Measurements from ENCODE around the gene LEPROT.

Gene LEPROT

DNA sequence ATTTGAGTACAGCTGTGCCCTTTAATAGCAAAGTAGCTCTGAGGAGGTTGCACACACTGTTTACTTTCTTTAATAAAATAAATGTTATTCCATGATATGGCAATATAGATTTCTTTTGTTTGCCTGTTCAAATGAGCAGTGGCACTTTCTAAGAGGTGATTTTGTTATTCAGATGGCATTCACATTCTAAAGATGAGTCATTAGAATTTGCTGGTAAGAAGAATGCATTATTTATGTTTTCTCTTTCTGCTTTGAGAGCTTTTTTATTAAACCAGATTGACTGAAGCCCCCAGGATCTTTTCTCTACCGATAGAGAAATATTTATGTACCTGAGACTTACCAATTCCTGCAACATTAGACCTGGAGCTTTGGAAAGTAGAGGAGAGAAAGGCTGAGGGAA, 11.2 kb upstream of the LEPROT start:
- no peak overlapping the region for H3K27ac Mint-ChIP-seq
- no peaks in the 10 kb centered on the region for H3K36me3 Mint-ChIP-seq (ENCODE audit: low read depth)

DNA sequence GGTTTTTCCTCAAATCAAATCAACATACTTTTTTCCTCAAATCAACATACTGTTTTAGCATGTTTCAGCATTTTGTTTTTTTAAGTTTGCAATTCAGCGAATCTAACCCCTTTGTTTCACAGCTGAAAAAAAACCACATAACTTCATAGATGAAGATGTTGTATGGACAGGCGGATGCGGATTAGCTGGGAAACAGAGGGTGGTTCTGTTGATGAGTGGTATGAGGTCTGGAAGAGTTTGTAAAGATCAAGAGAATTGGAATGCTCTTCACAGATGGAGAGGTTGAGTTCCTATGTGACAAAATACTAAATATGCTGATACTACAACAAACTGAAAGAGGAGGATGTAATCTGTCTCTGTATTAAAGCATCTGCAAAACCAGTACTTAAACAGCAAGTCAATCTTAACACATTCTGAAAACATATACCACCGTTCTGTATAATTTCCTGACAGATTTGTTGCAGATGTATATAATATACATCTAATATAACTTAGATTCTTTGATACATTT, 10.6 kb upstream of the LEPROT start:
- H3K9me3 Mint-ChIP-seq: no peaks in the 10 kb centered on the region
- H3K27me3 Mint-ChIP-seq (ENCODE audit: low read depth, poor library complexity): peaks cover 16% of the 10 kb centered on the region
- no peaks in the 10 kb centered on the region for H3K4me1 Mint-ChIP-seq
- TF ChIP-seq, protein P1, sequence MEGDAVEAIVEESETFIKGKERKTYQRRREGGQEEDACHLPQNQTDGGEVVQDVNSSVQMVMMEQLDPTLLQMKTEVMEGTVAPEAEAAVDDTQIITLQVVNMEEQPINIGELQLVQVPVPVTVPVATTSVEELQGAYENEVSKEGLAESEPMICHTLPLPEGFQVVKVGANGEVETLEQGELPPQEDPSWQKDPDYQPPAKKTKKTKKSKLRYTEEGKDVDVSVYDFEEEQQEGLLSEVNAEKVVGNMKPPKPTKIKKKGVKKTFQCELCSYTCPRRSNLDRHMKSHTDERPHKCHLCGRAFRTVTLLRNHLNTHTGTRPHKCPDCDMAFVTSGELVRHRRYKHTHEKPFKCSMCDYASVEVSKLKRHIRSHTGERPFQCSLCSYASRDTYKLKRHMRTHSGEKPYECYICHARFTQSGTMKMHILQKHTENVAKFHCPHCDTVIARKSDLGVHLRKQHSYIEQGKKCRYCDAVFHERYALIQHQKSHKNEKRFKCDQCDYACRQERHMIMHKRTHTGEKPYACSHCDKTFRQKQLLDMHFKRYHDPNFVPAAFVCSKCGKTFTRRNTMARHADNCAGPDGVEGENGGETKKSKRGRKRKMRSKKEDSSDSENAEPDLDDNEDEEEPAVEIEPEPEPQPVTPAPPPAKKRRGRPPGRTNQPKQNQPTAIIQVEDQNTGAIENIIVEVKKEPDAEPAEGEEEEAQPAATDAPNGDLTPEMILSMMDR (IDR thresholded peaks at IDR 0.05): no peak
- H3K36me3 Mint-ChIP-seq (ENCODE audit: low read depth): no peaks in the 10 kb centered on the region
- H3K27ac Mint-ChIP-seq: no peak overlapping the region
- H3K4me3 Mint-ChIP-seq: no peak overlapping the region
- DNase-seq: no peak

More for the DNA sequence above, 11.2 kb upstream of the LEPROT start:
- peaks cover 16% of the 10 kb centered on the region for H3K27me3 Mint-ChIP-seq (ENCODE audit: low read depth, poor library complexity)
- H3K4me3 Mint-ChIP-seq: no peak overlapping the region
- H3K4me1 Mint-ChIP-seq: no peaks in the 10 kb centered on the region
- TF ChIP-seq, protein P1 (IDR thresholded peaks at IDR 0.05): no peak
- DNase-seq: no peak
- H3K9me3 Mint-ChIP-seq: no peaks in the 10 kb centered on the region

DNA sequence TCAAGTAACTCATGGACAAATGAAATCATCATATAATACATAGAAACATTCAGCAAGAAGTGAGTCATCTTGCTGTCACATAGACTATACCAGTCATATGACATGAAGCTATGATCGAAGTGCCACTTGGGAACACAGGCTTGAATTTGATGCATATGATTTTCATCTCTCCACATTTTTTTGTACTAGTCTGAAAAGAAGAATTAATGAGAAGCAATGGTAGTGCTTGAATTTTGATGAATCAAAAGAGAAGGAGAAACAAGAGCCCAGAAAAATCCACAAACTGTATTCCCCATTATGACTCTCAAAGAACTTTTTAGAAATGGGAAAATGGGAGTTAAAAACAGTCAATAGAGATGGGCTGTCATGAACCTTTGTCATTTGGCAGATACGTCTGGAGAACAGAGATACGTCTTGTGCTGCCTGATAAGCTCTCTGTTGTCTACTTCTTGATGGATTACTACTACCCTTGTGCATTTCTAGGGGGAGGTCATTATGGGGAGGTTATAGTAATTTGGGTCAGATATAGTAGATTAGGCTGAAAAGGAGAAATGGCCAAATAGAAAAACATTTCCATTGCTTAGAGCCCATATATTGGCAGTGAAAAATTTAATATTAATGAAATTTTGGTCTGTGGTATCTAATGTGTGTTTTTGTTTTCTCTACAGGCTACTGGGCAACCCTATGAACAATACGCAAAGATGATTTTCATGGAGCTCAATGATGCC, 8.0 kb upstream of the LEPROT start:
- Mint-ChIP-seq H3K4me1 (no peaks in the 10 kb centered on the region), H3K36me3 (ENCODE audit: low read depth) (no peaks in the 10 kb centered on the region), H3K27me3 (ENCODE audit: low read depth, poor library complexity) (peaks cover 13% of the 10 kb centered on the region), H3K27ac (no peak overlapping the region), H3K9me3 (no peaks in the 10 kb centered on the region), H3K4me3 (no peak overlapping the region)
- TF ChIP-seq, protein P1 (IDR thresholded peaks at IDR 0.05): no peak
- DNase-seq: no peak

DNA sequence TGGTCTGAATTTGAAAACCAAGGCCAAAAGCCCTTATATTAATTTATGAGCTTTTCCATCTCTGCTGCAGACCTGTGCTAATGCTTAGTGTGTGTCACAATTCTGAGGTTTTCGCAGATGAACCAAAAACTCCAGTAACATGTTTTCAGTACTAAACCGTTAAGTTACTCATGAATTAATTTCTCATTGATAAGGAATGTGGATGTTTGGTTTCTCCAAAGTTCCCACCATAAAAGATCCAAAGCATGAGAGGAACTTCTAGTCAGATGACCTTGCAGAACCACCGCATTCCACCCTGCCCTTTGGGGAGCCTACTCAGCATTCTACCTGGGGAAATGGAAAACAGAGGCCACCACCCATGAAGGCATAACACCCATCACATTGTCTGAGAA, 7.5 kb upstream of the LEPROT start:
- H3K27ac Mint-ChIP-seq: no peak overlapping the region
- TF ChIP-seq, protein P1 (IDR thresholded peaks at IDR 0.05): no peak
- H3K36me3 Mint-ChIP-seq (ENCODE audit: low read depth): no peaks in the 10 kb centered on the region
- H3K27me3 Mint-ChIP-seq (ENCODE audit: low read depth, poor library complexity): peaks cover 13% of the 10 kb centered on the region
- no peak overlapping the region for H3K4me3 Mint-ChIP-seq
- no peaks in the 10 kb centered on the region for H3K4me1 Mint-ChIP-seq
- no peaks in the 10 kb centered on the region for H3K9me3 Mint-ChIP-seq
- no peak for DNase-seq

DNA sequence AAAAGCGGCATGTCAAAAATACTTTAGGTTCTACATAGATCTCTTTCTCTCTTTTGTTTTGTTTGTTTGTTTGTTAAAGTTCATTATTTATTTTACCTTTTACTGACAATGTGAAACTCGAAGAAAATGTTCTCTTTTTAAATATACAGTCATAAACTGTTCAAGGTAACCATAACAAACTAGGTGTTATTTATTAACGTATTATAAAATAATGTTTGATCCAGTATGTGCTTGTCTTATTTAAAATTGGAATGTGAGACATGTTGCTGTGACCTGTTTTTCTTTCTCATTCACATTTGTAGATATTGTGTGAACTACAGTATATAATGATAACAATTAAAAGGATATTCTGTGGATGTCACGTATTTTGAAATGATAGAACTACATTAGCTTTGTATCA, 5.9 kb upstream of the LEPROT start:
- Mint-ChIP-seq H3K27ac (no peak overlapping the region), H3K9me3 (peaks cover 9% of the 10 kb centered on the region), H3K4me3 (no peak overlapping the region), H3K36me3 (ENCODE audit: low read depth) (no peaks in the 10 kb centered on the region), H3K27me3 (ENCODE audit: low read depth, poor library complexity) (peaks cover 16% of the 10 kb centered on the region), H3K4me1 (peaks cover 9% of the 10 kb centered on the region)
- TF ChIP-seq, protein P1 (IDR thresholded peaks at IDR 0.05): no peak
- DNase-seq: no peak

DNA sequence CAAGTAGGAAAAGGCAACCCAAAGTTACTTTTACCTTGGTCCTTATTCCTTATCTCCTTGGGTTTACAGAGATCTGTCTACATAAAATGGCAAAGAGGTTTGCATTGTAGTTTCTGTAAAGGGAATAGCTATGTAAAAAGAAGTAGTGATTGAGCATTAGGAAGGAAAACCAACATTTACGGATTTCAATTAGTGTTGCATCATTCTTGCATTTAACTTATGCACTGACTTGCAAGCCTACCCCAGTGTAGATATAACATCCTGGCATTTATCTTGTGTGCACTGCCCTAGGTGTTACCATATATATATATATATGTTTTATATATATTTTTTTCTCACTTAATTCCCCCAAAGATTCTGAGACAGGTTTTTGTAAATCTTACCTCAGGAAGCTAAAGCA, 3.7 kb upstream of the LEPROT start:
- peaks cover 9% of the 10 kb centered on the region for H3K9me3 Mint-ChIP-seq
- H3K4me3 Mint-ChIP-seq: no peak overlapping the region
- no peak for DNase-seq
- TF ChIP-seq, protein P1 (IDR thresholded peaks at IDR 0.05): no peak
- peaks cover 11% of the 10 kb centered on the region for H3K27me3 Mint-ChIP-seq (ENCODE audit: low read depth, poor library complexity)
- H3K27ac Mint-ChIP-seq: no peak overlapping the region
- H3K4me1 Mint-ChIP-seq: peaks cover 14% of the 10 kb centered on the region
- H3K36me3 Mint-ChIP-seq (ENCODE audit: low read depth): no peaks in the 10 kb centered on the region

All from nephron progenitor cell (in vitro differentiated cells).